ENCODE results near the gene TAS2R39.

The TAS2R39 gene

GRCh38 chr7:143216686-143217085 is 33.5 kb downstream of the TAS2R39 start:
- DNase-seq, result no peak

GRCh38 chr7:143217806-143218205 is 34.6 kb downstream of the TAS2R39 start:
- DNase-seq, result no peak

- DNase-seq, result no peak
These were observed 38.1 kb downstream of the TAS2R39 start for GRCh38 chr7:143221286-143221685.

GRCh38 chr7:143221737-143222136 is 38.5 kb downstream of the TAS2R39 start, which contains the start of gene TAS2R40:
TSS of gene TAS2R40 (plus strand) at chr7:143222037. CDS start at chr7:143222079, 42 bp downstream.
- DNase-seq, result no peak

- DNase-seq, result peak; percentile 89
These were observed 39.6 kb downstream of the TAS2R39 start for GRCh38 chr7:143222782-143223181.

- no peak for DNase-seq
These were observed 40.6 kb downstream of the TAS2R39 start for GRCh38 chr7:143223784-143224183.

- DNase-seq, result no peak
These were observed 41.8 kb downstream of the TAS2R39 start for GRCh38 chr7:143225047-143225446.

- no peak for DNase-seq
These were observed 44.6 kb downstream of the TAS2R39 start for GRCh38 chr7:143227806-143228205.

GRCh38 chr7:143229054-143229790 is 46.0 kb downstream of the TAS2R39 start:
- no peak for DNase-seq

- no peak for DNase-seq
These were observed 47.6 kb downstream of the TAS2R39 start for GRCh38 chr7:143230602-143231457.

Measured in MV-4-11 (cell line).